OCI-M1 (cell line): ENCODE data around the gene JAM3.

Experiments
- DNase-seq: peaks from one replicate; lab custom pipeline; 2025; lab: John Stamatoyannopoulos, UW

Gene JAM3

DNA sequence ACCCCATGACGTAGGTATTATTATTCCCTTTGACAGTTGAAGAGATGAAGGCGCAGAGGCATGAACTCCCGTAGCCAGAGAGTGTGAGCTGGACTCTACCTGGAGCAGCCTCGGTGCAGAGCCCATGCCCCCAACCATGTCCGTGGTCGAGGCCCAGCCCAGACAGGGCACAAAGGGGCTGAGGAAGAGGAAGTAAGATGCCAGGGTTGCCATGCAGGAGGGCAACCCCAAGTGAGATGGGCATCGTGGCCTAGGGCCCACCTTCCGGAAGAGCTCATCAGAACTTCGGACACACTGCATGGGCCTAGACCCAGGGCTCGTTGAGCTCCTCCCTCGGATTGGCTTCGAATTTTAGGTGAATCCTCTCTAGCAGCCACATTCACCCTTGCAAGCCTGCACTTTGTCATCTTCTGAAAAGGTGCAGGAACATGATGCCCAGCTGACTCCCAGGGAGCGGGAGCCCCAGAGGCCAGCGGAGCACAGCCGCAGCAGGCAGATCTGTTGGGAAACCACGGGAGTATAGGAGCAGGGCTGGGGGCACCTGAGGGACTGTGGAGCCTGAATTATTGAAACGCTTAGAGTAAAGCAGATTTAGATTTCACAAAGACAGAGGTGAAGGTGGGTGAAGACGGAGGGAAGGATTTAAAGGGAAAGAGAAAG is 29.0 kb upstream of the JAM3 start:
- DNase-seq, result no peak

DNA sequence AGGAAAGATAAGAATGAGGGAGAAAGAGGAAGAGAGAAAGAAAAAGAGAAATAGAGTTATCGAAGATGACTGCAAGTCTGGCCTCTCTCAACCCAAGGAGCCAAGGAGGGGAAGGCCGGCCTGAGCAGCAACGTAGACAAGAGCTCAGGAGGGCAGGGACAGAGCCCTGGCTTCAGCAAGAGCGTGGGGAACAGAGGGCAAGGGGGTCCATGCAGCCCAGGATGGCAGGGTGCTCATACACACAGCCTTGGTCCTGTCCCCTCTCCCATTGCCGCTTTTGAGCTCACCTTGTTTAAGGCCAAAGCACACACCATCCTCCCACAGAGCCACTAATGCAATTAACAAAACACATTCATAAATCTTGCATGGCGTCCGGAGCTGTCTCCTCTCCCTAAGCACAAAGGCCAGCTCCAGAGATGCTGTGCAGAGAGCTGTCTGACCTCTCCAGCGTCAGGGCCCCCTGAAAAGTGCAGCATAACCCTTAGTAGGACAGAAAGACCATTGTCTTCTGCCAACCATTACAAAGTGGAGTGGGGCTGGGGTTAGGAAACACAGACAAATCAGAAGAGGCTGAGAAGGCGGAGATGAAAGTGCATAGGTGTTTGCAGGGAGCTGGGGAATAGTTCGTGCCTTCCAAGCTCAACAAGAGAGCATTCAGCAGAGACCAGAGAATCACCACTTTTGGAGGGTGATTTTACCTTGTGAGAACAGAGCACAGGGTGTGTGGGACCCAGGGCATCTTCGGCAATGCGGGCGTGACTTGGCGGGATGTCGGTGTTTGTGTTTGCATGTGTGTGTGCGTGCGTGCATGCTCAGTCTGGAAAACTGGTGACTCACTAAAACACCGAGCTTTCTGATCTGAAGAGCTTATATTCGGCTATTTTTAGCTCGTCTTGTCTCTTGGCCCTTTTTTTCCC is 28.2 kb upstream of the JAM3 start:
- DNase-seq, result no peak

DNA sequence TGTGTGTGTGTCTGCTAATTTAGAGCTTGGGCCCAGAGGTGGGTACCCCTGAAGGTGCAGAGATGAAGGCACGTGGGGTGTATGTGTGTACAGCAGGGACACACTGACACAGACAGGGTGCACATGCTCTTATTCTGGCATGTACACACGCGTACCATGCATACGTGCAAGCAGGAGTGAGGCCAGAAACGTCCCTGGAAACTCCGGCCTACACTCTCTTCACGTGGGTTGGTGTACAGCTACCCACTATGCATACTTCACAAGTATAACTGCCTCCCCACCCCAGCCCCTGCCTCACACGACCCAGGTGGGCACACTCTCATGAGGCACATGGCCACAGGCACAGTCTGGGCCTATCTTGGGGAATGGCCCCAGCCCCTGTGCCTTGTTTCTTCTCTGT is 27.5 kb upstream of the JAM3 start:
- DNase-seq, result no peak

DNA sequence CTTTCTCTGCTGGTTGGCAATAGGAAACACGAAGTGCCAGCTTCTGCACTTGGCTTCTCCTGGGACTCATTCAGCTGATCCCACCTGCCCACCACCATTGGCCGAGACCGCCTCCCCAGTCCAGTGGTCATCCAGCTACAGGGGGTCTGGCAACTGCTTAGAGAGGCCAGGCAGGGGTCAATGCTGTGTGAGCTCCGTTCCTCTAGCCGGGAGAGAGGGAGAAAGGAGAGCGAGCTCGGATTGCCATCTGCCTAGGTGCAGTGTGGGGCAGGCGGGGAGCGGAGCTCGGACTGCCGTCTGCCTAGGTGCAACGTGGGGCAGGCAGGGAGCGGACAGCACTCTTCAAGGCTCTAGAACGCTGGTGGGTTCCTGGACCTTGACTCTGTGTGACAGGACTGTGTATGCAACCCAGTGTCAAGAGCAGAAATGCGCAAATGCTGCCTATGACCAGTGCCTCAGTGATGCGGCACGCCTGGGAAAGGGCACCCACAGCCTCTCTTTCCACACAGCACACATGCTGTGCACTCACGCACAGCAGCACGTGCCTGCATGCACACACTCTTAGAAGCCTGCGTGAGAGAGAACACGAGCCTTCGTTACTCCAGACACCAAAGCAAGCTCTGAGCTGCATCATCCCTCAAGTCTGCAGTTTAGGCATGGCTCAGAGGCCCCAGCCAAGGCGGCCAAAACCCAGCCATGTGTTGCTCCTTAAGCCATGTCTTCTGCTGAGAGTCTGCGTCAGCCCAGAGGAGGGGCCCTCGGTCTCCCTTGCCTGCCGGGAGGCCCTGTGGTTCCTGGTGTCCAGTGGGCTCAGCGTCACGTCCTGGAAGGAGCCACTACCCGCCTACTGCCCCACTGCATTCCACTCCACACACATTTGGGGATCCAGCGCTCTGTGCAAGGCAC is 26.8 kb upstream of the JAM3 start:
- DNase-seq, result no peak

DNA sequence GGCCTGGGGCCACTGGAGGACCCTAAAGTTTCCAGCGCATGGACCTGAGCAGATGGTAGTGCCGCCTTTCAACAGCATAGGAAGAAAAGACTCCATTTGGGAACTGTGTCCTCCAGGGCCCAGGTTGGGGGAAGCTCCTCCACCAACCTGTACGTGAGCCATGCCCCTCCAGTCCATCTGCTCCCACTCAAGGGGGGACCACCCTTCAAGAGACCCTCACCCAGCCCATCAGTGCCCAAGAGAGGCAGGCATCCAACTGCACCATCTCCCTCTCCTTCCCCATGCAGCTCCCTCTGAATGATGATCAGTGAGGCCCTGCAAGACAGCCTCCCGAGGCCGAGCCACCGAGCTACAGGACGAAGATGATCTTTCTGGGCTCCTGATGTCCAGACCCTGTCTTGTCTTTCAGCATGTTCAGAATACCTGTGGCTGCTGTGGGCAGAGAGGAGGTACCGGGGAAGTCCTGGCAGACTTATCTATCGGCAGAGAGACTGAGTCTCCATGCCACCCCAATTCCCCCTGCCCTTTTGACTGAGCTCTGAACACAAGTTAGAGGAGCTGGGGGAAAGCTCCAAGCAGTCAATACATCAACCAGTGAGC is 25.0 kb upstream of the JAM3 start:
- DNase-seq, result no peak

DNA sequence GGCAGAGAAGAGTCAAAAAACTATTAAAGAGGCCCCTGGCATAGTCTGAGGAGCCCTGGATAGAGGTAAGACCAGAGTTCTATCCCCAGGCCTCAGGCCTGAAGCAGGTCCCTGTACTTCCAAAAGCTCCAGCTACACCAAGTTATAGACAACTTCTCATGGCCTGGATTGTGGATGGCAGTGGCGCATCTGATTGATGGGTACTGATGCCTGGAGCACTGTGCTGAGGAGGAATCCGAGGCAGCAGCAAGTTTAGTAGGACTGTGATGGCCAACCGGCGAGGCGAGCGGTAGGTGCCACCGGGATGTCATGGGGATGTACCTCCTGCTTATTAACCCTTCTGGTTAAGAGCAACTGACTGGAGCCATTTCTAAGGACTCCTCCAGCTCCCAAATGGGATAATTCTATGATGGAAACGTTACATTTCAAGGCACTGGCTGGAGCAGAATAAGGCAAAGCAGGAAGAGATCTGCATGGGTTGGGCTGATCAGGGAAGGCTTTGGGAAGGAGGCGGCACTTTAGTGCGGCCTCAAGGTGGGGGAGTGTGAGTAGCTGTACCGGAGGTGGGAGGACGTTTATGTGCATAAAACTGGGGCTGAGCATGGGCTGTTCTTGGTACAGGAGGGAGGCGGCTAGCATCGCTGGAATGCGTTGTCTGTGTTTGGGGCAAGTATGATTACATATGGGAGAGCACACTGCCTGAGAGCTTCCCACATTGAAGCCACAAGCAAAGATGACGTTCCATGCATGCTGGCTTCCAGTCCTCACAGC is 24.2 kb upstream of the JAM3 start:
- no peak for DNase-seq

DNA sequence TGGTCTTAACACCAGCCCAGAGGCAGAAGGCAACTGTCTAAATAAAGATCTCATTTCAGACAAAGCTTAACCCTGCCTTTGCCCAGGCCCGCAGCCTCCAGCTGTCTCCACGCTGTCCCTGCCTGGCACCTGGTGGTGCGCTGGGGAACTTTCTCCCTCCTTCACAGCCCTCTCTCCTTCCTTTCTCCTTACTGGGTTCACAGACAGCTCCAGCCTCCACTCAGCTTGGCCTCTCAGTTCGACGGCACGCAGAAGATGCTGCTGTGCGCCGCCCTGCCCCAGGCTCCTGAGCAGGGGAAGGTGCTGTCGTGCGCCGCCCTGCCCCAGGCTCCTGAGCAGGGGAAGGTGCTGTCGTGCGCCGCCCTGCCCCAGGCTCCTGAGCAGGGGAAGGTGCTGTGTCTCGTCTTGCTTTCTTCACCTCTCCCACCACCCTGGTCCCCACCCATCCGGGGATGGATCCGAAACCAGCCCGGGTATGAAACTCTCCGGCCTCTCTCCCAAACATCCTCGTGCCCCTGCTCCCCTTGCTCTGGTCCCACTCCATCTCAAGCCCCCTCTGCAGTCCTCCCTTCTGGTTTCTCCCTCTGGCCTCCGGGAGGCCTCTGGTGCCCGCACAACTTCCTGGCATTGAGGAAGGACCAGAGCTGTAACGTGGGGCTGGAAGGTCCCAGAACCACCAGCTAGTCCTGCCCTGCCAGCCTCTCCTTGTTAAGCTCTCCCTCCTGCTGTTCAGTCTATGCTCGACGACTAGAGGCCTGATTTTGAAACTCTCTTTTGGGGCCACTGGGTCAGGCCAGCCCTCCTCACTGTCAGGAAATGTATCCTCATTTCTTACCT is 22.9 kb upstream of the JAM3 start:
- DNase-seq, result no peak

DNA sequence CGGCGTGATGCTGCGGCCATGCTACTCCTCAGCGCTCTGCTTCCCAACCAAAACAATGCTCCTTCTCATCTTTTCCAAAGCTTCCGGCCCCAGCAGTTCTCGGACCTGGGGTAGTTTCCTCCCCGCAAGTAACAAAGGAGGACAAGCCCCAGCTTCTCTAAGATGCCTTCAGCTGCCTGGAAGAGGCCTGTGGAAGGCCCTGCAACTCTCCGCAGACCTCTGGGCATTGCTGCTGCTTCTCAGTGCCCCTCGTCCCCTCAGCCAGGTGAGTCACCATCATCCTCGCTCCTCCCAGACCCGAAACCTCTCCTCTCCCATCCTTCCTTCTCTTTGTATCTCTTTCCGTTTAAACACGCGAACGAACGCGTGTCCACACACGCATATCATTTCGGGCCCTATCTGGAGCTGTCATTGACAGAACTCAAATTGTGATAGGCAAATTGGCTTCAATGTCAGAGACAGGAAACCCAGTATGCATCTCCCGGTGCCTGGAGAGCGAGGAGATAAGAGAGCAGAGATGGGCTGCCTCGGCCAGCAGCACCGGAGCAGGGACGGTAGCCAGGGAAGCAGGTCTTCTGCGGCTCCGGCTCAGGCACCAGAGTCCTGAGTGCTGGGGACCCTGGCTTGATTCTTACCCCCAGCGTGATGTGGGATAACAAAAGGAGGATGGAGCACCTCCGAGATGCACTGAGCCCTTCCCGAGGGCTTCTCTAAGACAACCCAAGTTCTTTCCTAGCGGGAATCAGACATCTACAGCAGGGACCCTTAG is 22.0 kb upstream of the JAM3 start:
- no peak for DNase-seq

DNA sequence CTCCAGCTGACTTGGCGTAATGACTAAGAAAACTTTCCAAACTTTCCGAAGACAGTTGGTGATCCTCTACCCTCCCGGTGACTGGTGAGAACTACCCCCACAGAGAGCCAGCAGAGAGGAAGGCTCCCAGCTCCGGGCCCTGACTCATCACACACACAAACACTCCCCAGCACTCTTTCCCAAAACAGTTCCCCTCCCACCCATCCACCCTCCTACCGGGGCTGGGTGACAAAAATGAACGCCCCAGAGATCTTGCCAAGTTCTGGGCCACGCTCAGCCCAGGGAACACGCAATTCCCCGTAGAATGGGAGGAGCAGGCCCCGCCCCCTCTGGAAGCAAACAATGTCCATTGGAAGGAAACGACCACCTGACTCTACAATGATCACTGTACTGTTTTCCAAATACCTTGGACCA is 21.3 kb upstream of the JAM3 start:
- DNase-seq, result no peak

DNA sequence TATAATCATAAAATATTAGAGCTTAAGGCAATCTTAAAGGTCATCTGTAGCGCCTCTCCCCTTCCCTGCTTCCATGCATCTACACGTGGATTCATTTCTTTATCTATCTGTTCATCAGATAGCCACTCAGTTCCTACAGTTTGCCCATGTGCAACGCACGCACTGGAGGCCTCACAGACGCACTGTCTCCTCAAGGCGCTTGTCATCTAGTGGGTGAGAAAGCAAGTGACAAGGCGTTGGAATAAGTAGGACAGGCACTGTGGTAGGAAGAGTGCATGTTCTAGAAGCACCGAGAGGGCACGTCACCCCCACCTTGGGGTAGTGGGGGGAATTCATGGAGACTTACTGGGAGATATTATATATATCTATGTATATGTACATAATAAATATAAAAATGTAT is 20.8 kb upstream of the JAM3 start:
- DNase-seq, result no peak

DNA sequence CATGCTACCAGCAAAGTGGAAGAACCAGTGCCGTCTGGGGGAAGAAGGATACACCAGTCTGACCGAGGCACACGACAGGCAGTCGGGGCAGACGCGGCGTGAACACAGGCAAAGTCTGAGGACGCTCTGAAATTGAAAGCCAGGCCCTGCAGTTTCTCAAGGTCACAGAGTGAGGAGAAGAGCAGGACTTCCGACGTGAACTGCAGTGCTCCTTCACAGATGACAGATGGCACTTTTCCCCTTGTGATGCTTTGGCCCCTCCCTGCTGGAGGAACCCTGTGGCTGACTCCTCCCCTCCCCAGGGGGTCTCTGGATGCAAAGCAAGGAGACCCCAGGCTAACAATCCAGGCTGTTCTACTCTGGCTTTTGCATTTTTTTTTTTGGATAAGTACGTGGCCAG is 19.6 kb upstream of the JAM3 start:
- no peak for DNase-seq

DNA sequence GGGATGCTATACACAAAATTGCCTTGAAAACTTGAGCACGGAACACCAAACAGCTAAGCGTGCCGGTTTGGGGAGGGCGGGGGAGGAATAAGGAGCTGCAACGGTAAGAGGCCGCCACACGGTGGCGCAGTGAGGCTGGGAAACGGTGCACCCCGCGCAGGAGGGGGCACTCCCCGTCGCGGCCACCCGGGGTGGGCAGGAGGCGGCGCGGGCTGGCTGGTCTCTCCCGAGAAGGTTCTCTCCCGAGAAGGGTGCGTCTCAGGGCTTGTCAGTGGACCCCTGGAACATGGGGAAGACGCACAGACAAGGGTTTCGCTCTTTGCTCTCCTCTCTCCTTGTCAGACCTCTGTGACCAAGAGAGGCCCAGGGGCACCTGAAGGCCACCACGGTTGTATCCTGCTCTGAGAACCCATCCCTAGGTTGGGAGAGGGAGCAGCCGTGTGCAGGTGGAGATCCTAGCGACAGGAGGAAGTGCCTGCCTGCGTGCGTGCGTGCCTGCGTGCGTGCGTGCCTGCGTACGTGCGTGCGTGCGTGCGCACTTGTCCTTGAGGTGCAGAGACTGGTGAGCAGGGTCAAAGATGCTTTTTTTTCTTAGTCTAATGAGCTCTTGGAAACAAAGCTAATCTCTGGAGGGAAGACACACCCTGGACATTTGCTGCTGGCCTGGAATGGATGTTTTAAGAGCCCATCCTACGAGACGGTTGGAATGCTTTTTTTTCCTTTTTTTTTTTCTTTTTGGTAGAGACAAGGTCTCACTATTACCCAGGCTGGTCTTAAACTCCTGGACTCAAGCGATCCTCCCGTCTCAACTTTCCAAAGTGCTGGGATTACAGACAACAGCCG is 18.1 kb upstream of the JAM3 start:
- DNase-seq, result peak; percentile 81

DNA sequence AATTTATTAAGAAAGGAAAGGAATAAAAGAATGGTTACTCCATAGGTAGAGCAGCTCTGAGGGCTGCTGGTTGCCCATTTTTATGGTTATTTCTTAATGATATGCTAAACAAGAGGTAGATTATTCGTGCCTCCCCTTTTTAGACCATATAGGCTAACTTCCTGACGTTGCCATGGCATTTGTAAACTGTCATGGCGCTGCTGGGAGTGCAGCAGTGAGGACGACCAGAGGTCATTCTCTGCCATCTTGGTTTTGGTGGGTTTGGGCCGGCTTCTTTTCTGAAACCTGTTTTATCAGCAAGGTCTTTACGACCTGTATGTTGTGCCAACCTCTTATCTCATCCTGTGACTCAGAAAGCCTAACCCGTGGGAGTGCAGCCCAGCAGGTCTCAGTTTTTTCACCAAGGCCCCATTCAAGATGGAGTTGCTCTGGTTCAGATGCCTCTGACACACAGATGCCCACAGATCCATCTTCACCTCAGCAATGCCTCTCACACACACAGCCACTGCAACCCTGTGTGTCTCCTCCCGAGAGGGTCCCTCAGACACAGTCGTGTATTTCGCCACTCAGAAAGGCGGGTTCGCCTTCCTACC is 16.4 kb upstream of the JAM3 start:
- no peak for DNase-seq

DNA sequence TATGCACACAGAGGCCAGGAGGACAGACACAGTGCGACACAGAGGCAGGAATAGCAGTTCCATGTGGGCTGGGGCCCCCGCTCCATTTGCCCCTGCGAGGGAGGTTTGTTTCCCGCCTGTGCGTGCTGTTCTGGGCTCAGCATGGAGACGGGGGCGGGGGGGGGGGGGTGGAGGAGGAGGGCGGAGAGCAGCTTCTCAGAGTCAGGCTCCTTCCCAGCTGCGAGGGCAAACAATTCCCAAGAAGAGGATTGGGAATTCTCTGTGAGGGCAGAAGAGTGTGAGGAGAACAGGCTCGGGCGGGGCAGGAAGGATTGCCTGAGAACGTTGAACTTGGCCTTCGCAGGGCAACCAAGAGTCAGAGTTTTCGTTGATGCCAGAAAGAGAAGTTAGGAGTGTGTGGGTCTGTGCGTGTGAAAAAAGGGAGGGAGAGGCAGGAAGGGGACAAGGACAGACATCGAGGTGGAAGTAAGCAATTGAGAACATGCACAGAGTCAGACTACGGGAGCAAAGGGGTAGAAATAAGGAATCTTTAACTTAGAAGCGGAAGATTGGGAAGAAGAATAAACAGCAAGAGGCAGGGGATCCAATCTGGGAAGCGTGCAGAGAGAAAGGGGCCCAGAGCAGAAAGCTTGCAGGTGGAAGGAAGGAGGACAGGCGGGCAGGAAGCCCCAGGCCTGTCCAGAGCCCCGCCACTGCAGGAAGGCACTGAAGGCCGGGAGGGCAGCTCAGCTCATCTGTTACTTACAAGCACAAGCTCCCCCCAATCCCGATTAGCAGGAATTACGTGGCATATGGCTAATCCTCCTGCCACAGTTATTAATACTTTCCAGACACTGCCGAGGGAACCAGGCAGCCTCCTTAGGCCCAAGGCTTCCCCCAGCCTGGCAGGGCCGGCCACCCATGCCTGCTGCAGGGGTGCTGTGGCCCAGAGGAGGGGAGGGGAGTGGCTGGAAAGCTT is 15.6 kb upstream of the JAM3 start:
- DNase-seq, result no peak

DNA sequence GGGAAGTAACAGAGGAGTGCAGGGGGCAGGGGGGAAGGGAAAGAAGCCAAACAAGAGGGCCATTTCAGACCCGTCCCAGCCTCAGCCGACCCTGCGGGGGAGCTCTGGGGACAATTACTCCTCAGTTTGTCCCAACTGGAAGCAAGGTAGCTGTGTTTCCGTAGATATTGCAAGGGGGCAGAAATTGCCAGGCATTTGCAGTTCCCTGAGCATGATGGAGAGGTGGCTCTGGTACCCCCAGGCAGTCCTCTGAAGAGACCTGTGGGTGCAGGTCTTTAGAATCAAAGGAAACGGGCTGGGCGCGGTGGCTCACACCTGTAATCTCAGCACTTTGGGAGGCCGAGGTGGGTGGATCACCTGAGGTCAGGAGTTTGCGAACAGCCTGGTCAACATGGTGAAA is 13.8 kb upstream of the JAM3 start:
- no peak for DNase-seq

DNA sequence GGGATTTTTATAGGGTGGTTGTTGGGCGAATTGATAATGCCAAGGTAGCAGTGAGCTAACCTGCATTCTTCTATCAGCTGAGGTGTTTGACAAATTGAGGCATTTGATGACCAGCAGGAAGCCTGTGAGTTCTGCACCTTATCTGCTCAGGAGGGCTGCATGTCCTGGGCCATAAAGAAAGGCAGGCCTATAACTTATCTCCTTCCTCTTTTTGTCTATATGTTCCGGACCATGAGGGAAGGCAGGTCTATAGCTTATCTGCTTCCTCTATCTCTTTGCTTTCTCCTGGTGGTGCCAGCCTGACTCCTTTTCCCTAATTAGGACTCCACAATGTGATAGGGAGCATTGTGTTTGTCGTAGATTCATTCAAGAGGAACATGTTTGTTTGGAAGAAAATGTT is 8.6 kb upstream of the JAM3 start:
- peak; percentile 33 for DNase-seq
